ENCODE measurements around the gene ZNF606.
"Not testable (repeated sequence)": the region's sequence is repeated elsewhere in the genome, so short reads cannot be mapped to it uniquely, and the experiment has no call there.

The ZNF606 gene

DNA sequence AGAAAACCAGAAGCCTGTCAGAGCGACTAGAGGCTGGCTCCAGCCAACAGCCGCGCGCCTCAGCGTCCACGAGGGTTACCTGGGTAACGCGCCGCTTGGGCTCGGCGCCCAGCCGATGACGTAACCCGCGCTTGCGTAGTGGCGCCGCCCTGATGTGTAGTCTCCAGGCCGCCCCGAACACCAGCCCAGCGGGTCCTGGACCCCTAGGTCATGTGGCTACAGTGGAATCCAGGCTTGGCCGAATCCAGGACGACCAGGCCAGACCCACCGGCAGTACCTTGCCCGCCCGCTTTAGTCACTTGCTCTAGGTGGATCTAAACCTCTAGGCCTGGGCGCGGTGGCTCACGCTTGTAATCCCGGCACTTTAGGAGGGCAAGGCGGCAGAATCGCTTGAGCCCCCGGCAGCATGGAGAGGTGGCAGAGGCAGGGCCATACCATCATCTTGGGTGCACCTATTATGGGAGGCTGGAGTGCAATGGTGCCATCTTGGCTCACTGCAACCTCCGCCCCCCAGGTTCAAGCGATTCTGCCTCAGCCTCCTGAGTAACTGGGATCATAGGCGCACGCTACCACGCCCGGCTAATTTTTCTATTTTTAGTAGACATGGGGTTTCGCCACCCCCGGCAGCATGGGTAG lies 7.2 kb upstream of the ZNF606 start:
- peak; percentile 20 to 47 for DNase-seq (ENCODE audit: low read depth in 2 of 2)

- no peak for DNase-seq (ENCODE audit: low read depth in 2 of 2)
These were observed 6.7 kb upstream of the ZNF606 start for GRCh38 chr19:58009301-58009665.

GRCh38 chr19:58008877-58009276 lies 6.3 kb upstream of the ZNF606 start:
- DNase-seq (ENCODE audit: low read depth in 2 of 2): not testable (repeated sequence)

DNA sequence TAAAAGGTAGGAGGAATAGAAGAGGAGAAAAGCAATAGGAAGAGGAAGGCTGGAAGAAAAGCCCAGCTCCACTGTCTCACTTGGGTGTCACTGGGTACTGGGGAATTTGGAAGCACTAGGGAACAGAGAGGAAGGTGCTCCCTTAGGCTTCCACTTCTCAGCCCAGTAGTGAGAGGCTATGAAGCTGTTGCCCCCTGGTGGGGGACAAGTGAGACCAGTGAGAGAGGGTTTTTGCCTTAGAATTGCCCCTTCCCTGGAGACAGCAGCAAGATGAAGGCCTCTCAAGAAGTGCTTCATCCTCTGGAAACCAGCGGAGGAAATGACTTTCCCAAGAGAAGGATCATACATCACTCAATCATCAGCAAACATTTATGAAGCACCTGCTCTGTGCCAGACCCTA lies 4.7 kb upstream of the ZNF606 start:
- DNase-seq (ENCODE audit: low read depth in 2 of 2): no peak

- no peak for DNase-seq (ENCODE audit: low read depth in 2 of 2)
These were observed 681 bp upstream of the ZNF606 start for GRCh38 chr19:58003174-58003828.

GRCh38 chr19:58001895-58002369 lies 688 bp downstream of the ZNF606 start:
- DNase-seq (ENCODE audit: low read depth in 2 of 2): no peak

DNA sequence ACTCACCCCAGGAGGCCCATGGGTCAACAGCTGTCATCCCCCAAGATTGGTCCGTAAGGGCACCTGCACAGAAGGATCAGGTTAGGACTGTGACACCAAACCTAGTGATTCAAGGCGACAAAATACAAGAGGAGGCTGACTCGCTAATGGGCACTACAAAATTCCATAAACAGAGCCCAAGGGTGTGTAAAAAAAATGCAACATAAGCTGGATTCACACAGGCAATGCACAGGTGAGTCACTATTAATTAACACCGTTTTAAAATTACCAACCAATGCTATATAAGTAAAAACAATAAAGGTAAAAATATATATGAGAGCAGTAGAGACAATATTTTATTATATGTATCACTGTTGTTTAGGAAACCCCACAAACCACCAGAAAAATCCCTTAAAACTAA lies 1.9 kb downstream of the ZNF606 start:
- DNase-seq (ENCODE audit: low read depth in 2 of 2): no peak

DNA sequence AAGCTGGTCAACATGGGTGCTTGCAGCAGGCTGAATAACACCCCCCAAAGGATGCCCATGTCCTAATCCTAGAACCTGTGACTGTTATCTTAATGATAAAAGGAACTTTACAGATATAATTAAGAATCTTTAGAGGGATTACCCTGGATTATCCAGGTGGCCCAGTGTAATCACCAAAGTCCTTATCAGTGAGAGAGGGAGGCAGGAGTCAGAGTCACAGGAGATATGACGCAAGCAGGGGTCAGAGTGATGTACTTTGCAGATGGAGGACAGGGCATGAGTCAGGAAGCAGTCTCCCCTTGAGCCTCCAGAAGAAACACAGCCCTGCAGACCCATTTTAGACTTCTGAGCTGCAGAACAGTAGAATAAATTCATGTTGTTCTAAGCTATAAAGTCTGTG lies 9.8 kb downstream of the ZNF606 start:
- DNase-seq (ENCODE audit: low read depth in 2 of 2): no peak

GRCh38 chr19:57978586-57979289 lies 23.9 kb downstream of the ZNF606 start:
- no peak for DNase-seq (ENCODE audit: low read depth in 2 of 2)

- DNase-seq (ENCODE audit: low read depth in 2 of 2): no peak
These were observed 28.2 kb downstream of the ZNF606 start, which contains the start of gene C19orf18 for GRCh38 chr19:57974434-57974833. TSS of gene C19orf18 (minus strand) at chr19:57974534. CDS start at chr19:57974432, 102 bp downstream.

GRCh38 chr19:57964761-57965160 lies 37.9 kb downstream of the ZNF606 start:
- DNase-seq (ENCODE audit: low read depth in 2 of 2): no peak

- no peak for DNase-seq (ENCODE audit: low read depth in 2 of 2)
These were observed 40.8 kb downstream of the ZNF606 start for GRCh38 chr19:57961785-57962184.

- no peak for DNase-seq (ENCODE audit: low read depth in 2 of 2)
These were observed 47.6 kb downstream of the ZNF606 start for GRCh38 chr19:57954996-57955395.

DNA sequence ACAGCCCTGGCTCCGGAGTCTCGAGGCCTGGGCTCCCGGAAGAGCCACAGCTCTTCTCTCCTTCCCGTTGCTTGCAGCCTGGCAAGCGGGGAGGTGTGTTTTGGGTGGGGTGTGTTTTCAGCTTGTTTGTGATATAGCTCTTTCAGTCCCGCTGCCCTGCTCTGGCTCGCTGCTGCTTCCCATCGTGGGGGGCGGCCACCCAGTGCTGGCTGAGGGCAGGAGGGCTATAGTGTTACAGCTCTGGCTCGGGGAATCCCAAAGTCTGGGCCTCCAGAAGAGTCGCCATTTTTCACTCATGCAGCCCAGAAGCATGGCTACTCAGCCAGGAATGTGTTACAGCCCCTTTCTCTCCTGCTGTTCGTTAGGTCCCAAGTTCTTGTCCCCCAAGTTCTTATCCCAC lies 52.9 kb downstream of the ZNF606 start:
- DNase-seq (ENCODE audit: low read depth in 2 of 2): no peak

GRCh38 chr19:57949296-57949695 lies 53.3 kb downstream of the ZNF606 start:
- no peak for DNase-seq (ENCODE audit: low read depth in 2 of 2)

- DNase-seq (ENCODE audit: low read depth in 2 of 2): peak; percentile 82 to 84
These were observed 55.0 kb downstream of the ZNF606 start, which contains the start of gene ZNF256 for GRCh38 chr19:57947419-57948134. TSS of gene ZNF256 (minus strand) at chr19:57947706. CDS start at chr19:57947474, 232 bp downstream.

- DNase-seq (ENCODE audit: low read depth in 2 of 2): no peak
These were observed 55.6 kb downstream of the ZNF606 start for GRCh38 chr19:57947088-57947418.

GRCh38 chr19:57946316-57946715 lies 56.3 kb downstream of the ZNF606 start:
- no peak for DNase-seq (ENCODE audit: low read depth in 2 of 2)

DNA sequence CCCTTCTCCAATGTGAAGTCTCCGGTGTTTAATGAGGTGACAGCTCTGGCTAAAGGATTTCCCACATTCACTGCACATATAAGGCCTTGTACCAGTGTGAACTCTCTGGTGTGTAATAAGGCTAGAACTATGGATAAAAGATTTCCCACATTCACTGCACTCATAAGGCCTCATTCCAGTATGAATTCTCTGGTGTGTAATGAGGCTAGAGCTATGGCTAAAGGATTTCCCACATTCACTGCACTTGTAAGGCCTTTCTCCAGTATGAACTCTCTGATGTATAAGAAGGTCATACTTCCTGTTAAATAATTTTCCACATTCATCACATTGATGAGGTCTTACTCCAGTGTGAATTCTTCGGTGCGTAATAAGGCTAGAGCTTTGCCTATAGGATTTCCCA lies 61.0 kb downstream of the ZNF606 start:
- no peak for DNase-seq (ENCODE audit: low read depth in 2 of 2)

DNA sequence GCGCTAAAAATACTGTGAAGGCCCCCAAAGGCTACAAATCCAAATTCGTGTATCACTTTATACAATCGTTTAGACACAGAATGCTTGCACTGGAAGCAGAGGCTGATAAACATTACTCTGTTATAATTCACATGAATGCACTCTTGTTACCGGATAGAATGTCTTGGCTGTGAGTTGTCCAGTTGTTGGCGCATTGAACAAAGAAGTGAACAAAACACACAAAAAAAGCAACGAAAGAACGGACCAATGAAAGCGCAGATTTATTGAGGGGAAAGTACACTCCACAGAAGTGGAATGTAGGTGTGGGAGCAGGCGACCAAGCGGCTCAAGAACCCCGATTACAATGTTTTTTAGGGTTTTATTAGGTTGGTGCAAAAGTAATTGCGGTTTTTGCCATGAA lies 66.9 kb downstream of the ZNF606 start:
- DNase-seq (ENCODE audit: low read depth in 2 of 2): no peak

DNA sequence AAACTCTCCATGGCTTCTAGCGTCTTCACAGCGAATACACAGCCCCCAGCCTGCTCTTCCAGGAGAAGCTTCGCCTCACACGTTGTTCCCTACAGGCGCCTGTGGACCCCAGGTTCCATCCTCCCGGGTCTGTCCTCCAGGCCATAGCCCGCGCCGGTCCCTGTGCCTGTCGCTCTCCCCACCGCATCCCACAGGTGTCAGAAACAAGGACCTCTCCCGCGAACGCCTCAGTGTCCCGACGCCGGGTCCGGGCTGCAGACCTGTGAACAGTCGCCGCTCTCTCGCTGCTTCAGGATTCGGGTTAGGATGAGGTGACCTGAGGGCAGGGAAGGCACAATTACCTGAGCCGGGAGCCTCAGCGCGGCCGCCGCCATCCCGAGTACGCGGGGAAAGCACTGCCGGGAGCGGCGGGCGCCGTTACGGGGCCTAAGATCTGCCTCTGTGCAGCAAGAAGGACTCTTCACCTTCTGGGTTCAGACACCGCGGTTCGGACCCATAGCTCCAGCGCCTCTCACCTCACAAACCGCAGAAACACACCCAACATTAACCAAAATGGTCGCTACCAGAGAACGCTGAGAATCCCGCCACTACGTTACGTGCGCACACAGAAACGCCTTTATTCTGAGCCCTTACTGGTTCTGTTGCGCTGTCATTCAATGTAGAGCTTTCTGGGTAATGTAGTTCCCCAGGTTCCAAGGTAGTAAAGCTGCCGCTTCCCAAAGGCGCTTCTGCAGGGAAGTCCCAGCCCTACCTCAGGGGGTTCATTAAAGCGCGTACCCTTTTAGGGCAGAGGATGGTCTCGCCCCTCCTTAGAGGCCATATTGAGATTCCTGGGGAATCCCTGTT lies 67.6 kb downstream of the ZNF606 start, which contains the start of gene ZNF418:
Gene ZNF418, minus strand, starts transcription at position 583 of the 846 bp plus-strand sequence. CDS start 1,580 bp downstream, outside the sequence.
- DNase-seq (ENCODE audit: low read depth in 2 of 2): peak in 1 of 2 donors; percentile 10
